Activated T-helper 1 cell treated with Interleukin-2 at 50 U/mL for 16 hours (primary cell): ENCODE data around the gene PRKCA.
"Not testable (repeated sequence)": the region's sequence is repeated elsewhere in the genome, so short reads cannot be mapped to it uniquely, and the experiment has no call there.

Source experiments
- DNase-seq: peaks from one replicate; pipeline ENCODE4 v3.0.0-alpha.2; 2020; ENCODE audit warnings: low read depth

Gene PRKCA

DNA sequence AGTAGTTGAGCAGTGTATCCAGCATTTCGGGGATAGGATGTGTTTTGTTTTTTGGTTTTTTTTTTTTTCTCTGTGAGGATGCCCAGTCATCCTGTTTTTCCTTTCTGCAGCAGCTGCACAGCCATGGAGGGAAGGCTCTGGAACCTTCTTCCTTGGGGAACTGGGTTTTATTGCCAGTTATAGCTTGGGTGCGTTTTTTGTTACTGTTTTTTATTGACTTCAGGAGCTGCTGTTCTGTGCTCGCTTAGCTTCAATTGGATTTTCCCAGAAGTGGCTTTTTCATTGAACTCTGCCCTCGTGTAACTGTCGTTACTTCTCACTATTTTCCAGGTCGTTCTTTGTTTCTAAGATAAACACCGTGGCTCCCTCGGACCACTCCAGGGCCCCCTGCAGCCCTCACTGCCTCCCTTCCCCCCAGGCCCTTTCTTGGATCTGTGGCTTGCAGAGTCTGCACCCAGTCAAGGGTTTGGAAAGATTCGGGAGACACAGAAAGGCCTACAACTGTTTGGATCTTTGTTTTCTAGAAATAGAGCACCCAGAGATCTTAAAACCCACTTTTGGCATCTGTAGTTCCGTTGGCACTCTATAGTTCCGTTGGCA lies 412.8 kb downstream of the PRKCA start:
- no peak for DNase-seq

DNA sequence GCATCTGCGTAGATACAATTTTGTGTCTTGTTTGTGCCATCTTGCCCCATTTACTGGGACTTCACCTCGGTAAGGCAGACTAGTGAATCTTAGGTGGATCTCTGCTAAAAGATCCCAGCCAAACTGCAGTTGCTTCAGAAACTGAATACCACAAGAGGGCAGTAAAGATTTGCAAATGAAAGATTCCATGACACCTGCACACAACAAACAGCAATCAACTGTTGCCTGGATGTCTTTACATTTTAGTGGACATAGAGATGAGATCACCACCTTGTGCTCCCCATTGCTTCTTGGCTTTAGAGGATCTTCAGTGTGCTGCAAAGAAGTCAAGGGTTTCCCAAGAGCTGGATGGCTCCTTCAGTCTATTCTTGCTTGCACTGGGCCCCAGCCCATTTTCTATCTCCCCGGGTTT lies 413.3 kb downstream of the PRKCA start:
- no peak for DNase-seq

DNA sequence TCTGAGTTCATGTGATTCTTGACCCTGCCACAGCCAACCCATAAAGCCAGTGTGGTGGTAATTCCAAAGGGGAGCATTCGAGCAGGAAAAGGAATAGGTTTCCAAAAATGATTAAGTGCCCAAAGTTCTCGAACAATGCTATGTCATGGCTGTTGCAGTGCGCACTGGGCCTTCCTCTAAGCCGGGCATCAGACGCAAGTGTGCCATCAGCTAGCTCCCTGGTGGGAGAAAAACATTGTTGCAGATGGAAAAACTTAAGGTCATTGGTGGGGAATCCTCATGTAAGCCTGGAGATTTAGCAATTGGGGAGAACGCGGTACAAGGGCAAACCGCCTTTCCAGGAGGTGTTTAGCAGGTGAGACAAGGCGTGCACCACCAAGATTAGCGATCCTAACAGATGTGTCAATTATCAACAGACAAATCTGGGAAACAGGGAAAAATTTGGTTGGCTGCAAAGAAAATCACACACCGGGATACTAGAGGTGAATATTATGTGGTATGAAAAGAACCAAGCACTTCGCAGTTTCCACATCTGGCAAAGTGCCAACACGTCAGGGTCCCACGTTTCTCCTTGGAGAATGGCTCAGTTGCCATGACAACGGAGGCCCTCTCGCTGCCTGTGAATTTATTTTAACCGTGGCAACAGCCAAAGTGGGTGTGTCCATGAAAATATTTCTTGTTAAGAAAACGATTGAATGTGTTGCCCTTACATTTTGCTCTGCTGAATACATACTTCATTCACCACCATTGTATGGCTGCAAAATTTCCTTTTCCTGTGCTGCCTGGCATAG lies 414.0 kb downstream of the PRKCA start:
- no peak for DNase-seq

DNA sequence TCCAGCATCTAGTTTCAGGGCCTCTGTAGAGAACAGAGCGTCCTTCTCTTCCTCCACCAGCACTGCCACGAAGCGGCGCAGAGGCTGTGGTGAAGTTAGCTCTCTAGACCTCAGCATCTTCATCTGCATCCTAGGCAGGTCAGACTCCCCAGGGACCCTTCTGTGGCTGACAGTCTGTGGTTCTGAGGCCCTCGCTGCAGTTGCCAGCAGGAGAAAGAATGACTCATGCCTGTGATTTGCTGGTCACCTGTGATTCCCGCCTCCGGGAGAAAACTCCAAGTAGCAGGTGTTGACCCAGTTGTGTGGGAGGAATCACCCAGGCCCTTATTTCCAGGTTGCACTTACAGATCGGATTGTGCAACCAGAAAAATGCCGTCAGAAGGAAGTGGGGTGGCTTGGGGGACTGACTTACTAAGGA lies 415.2 kb downstream of the PRKCA start:
- DNase-seq = no peak

DNA sequence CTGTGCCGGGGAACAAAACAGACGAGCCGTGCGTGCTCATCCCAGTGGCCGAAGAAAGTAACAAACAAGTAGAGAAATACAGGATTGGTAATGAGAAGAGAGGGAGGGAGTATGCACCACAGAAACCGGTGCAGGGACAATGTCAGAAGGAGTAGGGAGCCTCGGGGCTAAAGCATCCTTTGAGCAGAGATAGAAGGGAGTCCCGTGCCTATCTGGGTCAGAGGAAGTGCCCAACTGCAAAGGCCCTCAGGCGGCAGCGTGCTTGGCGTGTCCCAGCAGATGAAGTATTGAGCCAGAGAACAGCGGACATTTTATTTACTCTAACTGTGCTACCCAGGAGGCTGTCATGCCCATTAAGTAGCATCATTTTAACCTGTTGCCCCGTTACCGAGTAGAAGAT lies 417.6 kb downstream of the PRKCA start:
- DNase-seq = no peak

DNA sequence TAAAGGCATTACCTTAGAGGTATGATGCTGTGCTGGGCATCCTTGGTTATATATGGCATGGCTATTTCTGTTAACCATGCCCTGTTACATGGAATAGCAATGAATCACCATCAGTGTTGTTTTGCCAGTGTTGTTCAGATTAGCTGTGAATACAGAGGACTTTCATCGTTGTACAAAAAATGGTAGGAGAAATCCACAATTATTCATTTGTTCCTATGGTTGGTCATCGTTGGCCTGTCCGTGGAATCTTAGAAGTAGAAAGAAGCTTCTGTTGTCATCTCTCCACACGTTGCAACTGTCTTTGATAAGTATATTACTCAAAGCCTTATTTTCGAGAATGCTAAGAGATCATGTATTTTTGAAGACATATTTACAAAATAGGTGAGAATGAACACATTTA lies 418.2 kb downstream of the PRKCA start:
- DNase-seq = no peak

DNA sequence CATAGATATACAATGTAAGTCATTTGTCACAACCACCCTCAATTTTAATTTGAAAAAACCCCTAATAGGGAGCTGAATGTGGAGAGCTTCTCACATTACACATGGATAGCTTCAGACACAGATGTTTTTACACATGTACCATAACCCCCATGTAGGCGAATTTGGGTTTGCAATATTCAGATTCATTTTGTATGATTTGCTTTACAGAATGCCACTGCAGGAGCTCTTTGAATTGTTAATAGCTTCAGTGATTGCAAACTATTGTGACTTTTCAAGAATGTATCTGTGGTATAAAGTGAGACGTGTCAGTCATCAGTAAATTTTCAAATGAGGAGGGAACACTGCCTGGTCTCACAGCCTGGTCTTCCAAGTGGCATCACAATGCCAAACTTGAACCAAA lies 419.9 kb downstream of the PRKCA start:
- no peak for DNase-seq

DNA sequence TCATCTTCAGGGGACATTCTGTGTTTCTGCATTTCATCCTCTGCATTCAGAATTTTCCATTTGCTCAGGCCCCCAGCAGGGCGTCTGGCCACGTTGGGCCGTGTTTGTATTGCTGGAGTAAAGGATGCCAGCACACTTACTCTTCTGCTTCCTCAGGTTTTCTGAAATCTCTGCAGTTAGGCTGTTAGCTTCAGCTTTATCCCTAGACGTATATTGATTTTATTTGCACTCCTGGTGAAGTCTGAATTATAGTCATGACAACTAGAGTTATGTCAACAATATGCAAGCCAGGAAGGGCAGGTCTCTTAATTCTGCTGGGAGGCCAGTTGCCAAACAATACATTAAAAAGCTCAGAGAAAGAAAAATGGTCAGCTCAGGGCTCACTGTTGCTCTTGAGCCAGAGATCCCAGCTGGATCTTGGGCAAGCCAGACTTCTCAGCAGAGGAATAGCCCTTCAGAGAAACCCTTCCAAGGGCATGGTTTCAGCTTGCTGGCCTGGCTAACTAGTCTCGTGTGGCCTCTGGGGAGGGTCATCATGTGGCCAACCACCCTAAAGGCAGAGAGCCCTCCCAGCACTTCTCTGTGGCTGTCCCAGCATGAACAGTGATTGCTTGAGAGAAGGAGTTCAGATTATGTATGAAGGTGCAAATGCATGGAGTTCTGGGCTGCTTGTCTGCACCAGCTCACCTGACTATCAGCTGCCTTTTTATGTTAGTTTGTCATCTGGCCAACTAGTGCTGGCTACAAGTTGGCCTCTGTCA lies 422.3 kb downstream of the PRKCA start:
- DNase-seq = no peak

DNA sequence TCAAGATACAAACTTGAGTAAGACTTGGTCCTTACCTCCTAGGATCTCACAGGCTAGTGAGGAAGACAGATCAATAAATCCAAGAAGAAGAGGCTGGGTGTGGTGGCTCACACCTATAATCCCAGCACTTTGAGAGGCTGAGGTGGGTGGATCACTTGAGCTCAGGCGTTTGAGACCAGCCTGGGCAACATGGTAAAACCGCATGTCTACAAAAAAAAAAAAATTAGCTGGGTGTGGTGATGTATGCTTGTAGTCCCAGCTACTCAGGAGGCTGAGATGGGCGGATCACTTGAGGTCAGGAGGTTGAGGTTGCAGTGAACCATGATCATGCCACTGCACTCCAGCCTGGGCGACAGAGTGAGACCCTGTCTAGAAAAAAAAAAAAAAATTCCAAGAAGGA lies 423.0 kb downstream of the PRKCA start:
- DNase-seq = not testable (repeated sequence)

DNA sequence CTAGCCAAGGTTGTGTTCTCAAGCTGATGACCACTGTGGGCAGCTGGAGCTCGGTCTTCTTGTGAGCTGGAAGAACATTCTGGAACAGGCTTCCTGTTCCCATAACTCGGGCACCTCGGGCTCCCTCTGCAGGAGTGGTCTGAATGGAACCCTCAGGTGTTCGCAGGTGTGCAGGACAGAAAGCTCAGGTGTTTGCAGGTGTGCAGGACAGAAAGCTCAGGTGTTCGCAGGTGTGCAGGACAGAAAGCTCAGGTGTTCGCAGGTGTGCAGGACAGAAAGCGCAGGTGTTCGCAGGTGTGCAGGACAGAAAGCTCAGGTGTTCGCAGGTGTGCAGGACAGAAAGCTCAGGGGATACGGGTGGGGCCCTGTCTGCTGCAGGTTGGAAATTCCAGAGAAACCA lies 423.5 kb downstream of the PRKCA start:
- no peak for DNase-seq

DNA sequence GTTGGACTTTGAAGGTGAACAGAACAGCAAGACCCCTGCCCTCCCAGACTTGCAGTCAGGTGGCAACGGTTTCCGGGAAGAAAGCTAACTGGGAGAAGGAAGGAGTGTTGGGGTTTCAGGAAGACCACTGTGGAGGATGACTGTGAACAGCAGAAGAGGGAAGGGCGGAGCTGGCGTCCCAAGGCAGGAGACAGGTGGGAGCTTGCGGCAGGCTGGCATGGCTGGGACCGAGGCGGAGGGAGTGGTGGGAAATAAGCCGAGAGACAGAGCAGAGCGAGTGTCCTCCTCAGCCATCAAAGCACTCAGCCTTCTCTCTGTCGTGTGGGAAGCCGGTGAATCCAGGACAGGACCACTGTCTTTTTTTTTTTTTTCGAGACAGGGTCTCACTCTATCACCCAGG lies 424.0 kb downstream of the PRKCA start:
- DNase-seq = no peak

DNA sequence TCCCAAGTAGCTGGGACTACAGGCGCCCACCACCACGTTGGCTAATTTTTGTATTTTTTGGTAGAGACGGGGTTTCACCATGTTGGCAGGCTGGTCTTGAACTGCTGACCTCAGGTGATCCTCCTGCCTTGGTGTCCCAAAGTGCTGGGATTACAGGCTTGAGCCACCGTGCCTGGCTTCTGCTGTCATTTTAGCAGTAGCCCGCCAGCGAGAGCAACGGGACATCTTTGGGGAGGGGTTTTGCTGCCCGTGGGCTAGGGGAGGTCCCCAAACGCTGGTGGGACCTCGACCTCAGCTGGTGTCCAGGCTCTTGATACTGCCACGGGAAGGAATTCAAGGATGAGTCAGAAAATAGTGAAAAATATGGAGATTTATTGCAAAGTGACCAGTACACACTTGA lies 424.4 kb downstream of the PRKCA start:
- DNase-seq = no peak

DNA sequence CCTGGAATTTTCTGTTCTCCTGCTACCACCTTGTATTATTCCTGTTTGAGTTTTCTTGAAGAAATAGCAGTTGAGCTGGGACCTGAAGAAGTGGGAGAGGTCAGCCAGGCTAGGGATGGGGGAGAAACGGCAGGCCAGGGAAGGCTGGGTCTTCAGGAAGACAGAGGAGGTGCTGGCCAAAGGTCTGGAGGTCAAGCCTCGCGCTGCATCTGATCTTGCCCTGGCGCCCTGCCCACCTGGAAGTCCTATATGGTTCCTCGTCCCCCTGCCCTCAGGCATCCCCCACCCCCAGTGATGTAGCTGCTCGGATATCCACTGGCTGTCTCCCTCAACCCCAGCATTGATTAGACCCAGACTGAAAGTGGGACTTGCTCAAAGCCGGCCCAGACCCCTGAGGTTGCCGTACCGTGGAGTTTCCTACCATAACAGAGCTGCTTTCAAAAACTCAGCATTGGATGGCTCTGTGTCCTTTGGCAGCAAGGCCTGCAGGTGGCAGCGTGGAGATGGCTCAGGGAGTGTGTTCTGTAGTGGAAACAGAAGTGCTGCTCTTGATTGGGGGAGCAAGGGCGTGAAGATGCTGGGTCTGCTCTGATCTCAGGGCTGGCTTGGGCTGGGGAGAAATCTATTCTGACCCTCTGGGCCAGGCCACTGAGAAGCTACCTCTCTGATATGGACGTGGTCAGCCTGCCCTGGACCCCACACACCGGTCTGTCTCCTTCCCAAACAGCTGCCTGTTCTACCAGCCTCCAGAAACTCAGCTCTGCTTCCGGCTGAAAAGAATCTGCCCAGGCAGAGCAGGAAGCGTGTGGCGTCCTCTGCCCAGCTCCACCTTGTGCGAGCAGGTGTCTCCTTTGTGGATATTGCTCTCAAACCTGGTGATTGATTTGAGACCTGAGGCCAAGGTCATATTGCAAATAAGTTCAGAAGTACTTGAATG lies 425.5 kb downstream of the PRKCA start:
- DNase-seq = no peak

DNA sequence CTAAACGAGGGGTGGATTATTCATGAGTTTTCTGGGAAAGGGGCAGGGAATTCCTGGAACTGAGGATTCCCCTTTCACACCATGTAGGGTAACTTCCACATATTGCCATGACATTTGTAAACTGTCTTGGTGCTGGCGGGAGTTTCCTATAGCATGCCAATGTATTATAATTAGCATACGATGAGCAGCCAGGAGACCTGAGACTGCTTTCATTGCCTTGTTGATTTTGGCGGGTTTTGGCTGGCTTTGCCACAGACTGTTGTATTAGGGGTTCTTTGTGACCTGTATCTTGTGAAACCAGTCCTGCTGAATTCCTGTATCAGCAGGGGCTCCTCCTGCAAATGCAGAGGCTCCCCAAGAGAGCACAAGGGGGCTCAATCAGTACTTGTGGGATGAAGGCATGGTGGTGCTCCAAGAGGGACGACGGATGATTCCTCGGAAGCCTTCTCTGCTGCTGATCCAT lies 428.1 kb downstream of the PRKCA start:
- no peak for DNase-seq

DNA sequence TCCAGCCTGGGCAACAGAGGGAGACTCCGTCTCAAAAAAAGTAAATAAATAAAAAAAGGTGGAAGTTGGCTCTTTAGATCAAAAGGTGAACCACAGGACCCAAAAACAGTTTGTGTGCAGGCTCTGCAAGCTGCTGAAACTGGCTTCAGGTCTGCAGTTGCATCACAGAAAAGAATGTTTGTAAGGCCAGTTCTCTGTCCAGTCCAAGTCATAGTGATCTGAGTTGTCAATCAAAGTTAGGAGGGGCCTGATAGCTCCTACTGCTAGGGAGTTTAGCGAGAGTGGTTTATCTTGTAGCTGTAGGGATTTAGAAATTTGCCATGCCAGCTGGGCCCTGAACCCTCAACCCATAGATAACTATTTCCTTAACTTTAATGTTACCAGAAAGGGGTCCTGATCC lies 431.3 kb downstream of the PRKCA start:
- no peak for DNase-seq

DNA sequence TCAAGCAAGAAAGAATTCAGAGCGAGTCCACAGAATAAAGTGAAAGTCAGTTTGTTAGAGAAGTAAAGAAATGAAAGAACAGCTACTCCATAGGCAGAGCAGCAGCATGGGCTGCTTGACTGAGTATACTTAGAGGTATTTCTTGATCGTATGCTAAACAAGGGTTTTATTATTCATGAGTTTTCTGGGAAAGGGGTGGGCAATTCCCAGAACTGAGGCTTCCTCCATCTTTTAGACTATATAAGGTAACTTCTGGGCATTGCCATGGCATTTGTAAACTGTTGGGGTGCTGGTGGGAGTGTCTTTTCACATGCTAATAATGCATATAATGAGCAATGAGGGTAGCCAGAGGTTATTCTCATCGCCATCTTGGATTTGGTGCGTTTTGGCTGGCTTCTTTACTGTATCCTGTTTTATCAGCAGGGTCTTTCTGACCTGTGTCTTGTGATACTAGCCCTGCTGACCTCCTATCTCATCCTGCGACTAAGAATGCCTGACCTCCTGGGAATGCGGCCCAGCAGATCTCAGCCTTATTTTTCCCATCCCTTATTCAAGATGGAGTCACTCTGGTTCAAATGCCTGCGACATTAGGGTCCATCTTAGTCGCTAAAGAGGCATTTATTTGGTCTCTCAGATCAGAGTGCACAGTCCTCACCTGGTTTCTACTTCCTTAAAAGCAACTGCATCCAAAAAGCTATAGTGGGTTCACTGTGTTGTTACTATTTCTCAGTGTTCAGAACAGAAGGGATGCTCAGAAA lies 432.0 kb downstream of the PRKCA start:
- no peak for DNase-seq

DNA sequence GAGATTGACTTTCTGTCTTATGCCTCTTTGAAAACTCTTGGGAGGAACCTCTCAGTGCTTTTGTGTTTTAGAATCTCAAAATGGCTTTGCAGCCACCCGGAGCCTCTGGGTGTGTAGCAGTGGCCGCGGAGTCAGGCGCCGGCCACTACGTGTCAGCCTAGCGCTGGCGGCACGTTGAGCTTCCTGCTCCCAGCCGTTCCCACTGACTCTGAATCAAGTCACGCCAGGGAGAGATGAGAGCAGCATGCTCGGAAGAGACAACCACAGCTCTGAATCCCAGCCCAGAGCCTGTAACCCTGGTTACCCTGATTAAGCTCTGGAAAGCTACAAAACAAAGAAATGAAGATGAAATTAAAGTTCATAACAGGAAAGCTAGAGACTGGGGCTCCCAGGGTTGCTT lies 435.1 kb downstream of the PRKCA start:
- no peak for DNase-seq

DNA sequence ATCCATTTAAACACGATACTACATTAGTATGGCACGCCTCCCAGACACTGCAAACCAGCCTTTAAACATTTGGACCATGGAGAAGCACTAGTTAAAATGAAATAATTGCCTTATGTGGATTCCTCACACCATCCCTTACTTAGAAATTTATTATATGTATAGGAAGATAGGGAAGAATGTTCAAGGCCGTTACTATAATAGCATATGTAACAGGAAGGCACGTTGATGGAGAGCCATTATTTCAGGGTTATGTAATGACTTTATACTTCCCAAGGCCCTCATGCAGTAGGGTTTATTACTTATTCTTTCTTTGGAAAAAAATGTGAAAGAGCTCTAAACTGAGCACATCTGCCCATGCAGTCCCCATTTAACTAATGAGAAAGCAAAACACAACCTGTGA lies 435.9 kb downstream of the PRKCA start:
- DNase-seq = no peak

DNA sequence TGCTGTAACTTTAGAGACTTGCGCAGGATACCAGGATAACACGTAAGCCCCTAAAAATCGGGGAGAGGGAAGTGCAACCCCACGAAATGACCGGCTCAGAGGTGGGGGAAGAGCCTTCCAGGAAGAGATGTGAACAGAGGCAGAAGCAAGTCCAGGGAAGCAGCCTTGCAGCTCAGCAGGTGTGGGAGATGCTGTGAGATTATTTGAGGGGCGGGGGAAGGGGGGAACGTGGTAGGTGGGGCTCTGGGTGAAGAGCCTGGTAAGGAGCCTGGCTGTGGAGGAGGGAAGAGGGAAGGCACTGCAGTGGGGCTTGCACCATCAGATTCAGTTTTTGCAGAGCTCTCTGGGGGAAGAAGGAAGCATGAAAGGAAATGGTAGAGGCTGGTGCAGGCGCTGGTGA lies 437.1 kb downstream of the PRKCA start:
- DNase-seq = no peak

DNA sequence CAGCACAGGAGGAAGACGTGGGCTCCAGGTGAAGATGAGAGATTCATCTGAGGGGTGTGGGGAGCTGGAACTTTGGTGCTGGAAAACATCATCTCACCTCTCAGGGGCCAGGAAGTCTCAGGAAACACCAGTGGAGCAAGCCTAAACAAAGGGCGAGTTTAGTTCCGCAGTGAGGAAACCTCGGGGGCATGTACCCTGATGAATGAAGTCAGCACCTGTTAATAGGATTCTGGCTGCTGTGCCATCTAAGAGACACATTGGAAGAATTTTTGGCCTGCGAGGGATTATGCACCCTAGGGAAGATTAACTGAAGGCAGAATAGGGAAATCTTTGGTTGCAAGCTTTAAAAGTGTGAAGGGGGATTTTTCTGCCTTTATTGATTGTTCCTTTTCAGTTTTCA lies 437.8 kb downstream of the PRKCA start:
- DNase-seq = no peak

DNA sequence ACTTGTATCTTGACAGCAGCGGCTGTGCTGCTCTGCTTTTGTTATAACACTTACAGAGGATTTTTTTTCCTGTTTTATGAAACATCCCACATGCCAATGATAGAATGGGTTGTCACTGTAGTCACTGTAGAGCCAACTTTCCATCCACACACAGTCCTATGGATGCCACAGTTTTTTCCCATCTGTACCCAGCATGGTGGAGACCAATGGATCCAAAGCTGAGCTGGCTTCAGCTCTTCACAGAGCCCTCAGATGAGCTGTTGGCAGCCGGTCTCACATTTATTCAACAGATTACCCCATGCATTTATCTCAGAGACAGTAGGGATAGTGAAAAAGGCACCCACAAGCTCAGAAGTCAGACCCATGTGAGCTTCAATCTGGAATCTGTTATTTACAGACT lies 441.1 kb downstream of the PRKCA start:
- DNase-seq = no peak
